ENCODE results near the gene LAMA5. TPM values are rescaled to one million over a fixed set of nuclear protein-coding genes. Genes with fewer than 3 reads are reported as not detected.

The LAMA5 gene
- total RNA-seq, 1 donor from 2014 or later = 150 TPM

DNA sequence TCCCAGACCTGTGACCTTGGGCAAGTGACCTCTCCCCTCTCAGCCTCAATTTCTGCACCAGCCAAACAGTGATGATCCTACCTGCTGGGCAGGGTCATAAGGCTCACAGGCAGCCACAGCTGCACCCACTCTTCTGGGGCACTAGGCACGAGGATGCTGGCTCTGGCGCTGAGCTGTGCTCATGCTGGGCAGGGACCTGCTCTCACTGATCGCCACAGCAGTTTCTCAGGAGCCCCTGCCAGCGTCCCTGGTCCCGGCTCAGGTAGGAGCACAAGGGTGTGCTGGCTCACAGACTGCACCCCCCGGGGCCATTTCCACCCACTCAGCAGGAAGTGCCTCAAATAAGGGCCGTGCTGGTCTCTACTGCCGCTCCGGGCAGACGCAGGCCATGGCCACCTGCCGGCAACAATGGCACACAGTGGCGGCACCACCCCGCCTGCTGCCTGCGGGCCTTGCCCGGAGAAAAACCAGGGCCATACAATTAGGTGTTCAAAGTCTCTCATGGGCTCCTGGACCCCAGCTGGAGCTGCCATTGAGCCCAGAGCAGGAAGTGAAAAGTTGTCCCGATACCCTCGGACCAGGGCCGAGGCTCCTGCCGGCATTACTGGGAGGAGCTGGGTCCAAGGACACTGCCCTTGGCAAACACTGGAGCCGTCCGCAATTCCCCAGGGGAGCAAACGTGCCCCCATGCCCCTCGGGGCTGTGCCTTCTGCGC, 44.5 kb upstream of the LAMA5 start:
- H3K4me3 ChIP-seq = no peak overlapping the region
- H3K27ac ChIP-seq = no peak overlapping the region
- TF ChIP-seq, protein P1, sequence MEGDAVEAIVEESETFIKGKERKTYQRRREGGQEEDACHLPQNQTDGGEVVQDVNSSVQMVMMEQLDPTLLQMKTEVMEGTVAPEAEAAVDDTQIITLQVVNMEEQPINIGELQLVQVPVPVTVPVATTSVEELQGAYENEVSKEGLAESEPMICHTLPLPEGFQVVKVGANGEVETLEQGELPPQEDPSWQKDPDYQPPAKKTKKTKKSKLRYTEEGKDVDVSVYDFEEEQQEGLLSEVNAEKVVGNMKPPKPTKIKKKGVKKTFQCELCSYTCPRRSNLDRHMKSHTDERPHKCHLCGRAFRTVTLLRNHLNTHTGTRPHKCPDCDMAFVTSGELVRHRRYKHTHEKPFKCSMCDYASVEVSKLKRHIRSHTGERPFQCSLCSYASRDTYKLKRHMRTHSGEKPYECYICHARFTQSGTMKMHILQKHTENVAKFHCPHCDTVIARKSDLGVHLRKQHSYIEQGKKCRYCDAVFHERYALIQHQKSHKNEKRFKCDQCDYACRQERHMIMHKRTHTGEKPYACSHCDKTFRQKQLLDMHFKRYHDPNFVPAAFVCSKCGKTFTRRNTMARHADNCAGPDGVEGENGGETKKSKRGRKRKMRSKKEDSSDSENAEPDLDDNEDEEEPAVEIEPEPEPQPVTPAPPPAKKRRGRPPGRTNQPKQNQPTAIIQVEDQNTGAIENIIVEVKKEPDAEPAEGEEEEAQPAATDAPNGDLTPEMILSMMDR (IDR thresholded peaks at IDR 0.05) = no peak
- TF ChIP-seq POLR2A (IDR thresholded peaks at IDR 0.05) (no peak), POLR2AphosphoS5 (IDR thresholded peaks at IDR 0.05; ENCODE audit: insufficient read depth in 1 of 2, low read depth in 1 of 2) (no peak)
- H3K4me1 ChIP-seq = peaks cover 18% of the 10 kb centered on the region
- no peaks in the 10 kb centered on the region for H3K36me3 ChIP-seq
- no peaks in the 10 kb centered on the region for H3K27me3 ChIP-seq
- intact Hi-C loops (cut with DNase I) = loop anchor here (10.0 kb wide), 1 partner anchor 403 kb away; the partner anchor contains the start of gene COL9A3
- no peak for DNase-seq (ENCODE audit: extremely low spot score in 2 of 2)
- H3K9me3 ChIP-seq = no peaks in the 10 kb centered on the region

DNA sequence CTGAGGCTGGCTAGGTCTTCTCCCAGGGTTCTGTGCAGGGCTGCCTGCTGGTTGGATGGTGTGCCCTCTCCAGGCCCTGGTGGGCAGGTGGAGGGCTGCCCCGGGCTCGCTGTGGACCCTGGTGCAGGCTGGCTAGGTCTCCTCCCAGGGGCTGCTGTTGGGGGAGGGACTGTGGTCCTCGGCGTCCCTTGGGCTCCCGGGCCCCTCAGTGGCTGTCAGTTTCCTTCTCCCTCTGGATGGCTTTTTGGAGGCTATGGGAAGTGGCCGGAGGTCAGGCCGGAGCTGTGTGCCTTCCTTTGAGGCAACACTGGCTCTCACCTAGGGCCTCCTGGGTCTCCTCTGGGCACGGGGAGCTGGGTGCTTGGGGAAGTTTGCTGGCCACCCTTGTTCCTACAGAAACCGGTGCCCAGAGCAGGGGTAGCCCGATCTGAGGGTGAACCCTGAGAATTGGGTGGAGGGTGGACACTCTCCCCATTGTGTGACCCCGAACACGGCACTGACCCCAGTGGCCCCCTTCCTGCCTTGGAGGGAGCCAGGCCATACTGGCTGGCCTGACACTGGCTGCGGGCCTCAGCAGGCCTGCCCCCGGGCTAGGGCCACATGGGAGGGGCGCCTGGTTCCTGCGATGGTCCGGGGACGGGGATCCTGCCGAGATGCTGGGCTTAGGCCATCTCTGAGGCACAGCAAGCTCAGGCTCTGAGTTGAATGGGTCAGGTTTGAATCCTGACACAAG, 43.8 kb upstream of the LAMA5 start:
- H3K36me3 ChIP-seq = no peaks in the 10 kb centered on the region
- DNase-seq (ENCODE audit: extremely low spot score in 2 of 2) = no peak
- no peaks in the 10 kb centered on the region for H3K27me3 ChIP-seq
- no peak overlapping the region for H3K4me3 ChIP-seq
- no peak overlapping the region for H3K27ac ChIP-seq
- H3K4me1 ChIP-seq = peaks cover 25% of the 10 kb centered on the region
- TF ChIP-seq POLR2AphosphoS5 (IDR thresholded peaks at IDR 0.05; ENCODE audit: insufficient read depth in 1 of 2, low read depth in 1 of 2) (no peak), POLR2A (IDR thresholded peaks at IDR 0.05) (no peak)
- TF ChIP-seq, protein P1 (IDR thresholded peaks at IDR 0.05) = no peak
- intact Hi-C loops (cut with DNase I) = loop anchor here (10.0 kb wide), 1 partner anchor 404 kb away; the partner anchor contains the start of gene COL9A3
- H3K9me3 ChIP-seq = no peaks in the 10 kb centered on the region

DNA sequence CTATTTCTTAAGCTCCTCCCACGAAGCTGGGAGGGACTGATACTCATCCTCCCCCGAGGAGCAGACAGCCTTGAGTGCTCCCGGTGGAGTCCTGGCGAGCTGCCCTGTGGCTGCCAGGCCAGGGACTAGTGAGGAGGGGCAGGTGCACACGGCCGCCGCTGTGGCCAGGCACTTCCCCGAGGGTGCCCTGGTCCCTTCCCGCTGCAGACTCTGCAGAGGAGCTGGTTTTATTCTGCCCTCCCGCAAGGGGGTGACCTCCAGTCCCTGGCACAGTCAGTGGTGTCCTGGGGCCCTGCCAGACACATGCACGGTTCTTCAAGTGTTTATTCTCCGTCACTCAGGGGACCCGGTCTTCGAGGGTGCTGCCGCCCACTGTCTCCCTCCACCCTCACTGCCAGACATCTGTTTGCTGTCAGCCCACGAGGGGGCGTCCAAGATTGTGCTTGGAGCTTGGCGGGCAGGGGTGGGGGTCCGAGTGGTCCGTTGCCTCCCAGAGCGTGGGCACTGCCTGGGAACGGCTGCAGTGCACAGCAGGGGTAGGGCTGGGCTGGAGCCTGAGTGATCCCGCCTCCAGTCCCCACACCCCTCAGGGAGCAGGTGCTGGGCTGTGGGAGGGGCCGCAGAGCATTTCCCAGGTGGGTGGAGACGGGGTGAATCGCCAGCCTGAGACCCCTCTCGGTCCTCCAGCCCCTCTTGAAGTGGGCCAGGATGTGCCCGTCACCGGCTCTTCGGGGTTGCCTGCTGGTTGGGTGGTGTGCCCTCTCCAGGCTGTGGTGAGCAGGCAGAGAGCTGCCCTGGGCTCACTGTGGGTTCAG, 43.0 kb upstream of the LAMA5 start:
- Histone ChIP-seq H3K4me3 (no peak overlapping the region), H3K4me1 (peaks cover 33% of the 10 kb centered on the region), H3K36me3 (no peaks in the 10 kb centered on the region), H3K27ac (no peak overlapping the region), H3K27me3 (no peaks in the 10 kb centered on the region), H3K9me3 (no peaks in the 10 kb centered on the region)
- intact Hi-C loops (cut with DNase I) = loop anchor here (10.0 kb wide), 1 partner anchor 405 kb away; the partner anchor contains the start of gene COL9A3
- DNase-seq (ENCODE audit: extremely low spot score in 2 of 2) = no peak
- TF ChIP-seq, protein P1 (IDR thresholded peaks at IDR 0.05) = peak in 1 of 3 experiments; percentile 4
- TF ChIP-seq POLR2A (IDR thresholded peaks at IDR 0.05) = no peak

DNA sequence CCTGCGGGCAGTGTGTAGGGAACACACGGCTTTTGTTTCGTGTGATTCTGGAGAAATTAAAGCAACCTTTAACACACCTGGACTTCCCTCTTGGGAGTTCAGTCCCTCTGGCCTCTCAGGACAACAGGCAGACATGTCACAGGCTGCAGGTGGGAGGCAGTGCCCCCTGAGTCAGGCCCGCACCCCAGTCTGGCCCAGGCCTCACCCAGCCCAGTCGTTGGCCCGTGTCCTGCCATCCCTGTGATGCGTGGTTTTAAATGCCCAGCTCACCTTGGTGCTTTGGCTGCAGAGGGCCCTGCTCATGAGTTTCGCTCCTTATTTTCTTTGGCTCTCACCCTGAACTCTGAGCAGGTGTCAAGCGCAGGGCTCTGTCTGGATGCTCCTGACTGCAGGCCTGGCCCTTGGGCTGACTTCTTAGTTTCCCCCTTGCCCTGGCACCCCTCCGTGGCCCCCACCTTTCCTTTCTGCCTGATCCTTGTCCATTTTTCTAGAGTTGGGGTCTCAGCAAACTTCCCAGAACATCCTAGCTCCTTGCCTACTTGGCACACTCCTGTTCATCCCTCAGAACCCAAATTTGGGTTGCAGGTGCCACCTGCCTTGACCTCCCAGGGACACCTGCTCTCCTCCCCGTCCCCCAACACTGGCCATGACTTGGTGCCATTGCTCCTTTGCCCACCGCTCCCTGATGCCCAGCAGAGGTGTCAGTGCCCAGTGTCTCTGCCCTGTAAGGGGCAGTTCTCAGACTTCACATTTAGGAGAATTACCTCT, 42.2 kb upstream of the LAMA5 start:
- no peaks in the 10 kb centered on the region for H3K27me3 ChIP-seq
- TF ChIP-seq POLR2A (IDR thresholded peaks at IDR 0.05) (no peak), POLR2AphosphoS5 (IDR thresholded peaks at IDR 0.05; ENCODE audit: insufficient read depth in 1 of 2, low read depth in 1 of 2) (no peak)
- TF ChIP-seq, protein P1 (IDR thresholded peaks at IDR 0.05) = no peak
- no peak overlapping the region for H3K4me3 ChIP-seq
- no peaks in the 10 kb centered on the region for H3K36me3 ChIP-seq
- intact Hi-C loops (cut with DNase I) = no loop called here
- no peaks in the 10 kb centered on the region for H3K9me3 ChIP-seq
- no peak overlapping the region for H3K27ac ChIP-seq
- peaks cover 40% of the 10 kb centered on the region for H3K4me1 ChIP-seq
- no peak for DNase-seq (ENCODE audit: extremely low spot score in 2 of 2)

Measured in vagina (tissue), 2 donors.